ENCODE results near the gene GRK7.
"Not testable (repeated sequence)": the region's sequence is repeated elsewhere in the genome, so short reads cannot be mapped to it uniquely, and the experiment has no call there.

GRK7 gene

GRCh38 chr3:141737093-141737492, 26.1 kb upstream of the GRK7 start:
- H3K36me3 ChIP-seq (ENCODE audit: control insufficient read depth, insufficient read depth, low read length): no peaks in the 10 kb centered on the region
- H3K4me1 ChIP-seq (ENCODE audit: control insufficient read depth, insufficient read depth, low read length): peaks cover 11% of the 10 kb centered on the region
- H3K9ac ChIP-seq (ENCODE audit: low read length): no peak overlapping the region
- no peak overlapping the region for H3K27ac ChIP-seq (ENCODE audit: low read depth, low read length)
- H3K27me3 ChIP-seq (ENCODE audit: control insufficient read depth, insufficient read depth, low read length): no peaks in the 10 kb centered on the region
- H3K4me3 ChIP-seq (ENCODE audit: low read length): no peak overlapping the region

DNA sequence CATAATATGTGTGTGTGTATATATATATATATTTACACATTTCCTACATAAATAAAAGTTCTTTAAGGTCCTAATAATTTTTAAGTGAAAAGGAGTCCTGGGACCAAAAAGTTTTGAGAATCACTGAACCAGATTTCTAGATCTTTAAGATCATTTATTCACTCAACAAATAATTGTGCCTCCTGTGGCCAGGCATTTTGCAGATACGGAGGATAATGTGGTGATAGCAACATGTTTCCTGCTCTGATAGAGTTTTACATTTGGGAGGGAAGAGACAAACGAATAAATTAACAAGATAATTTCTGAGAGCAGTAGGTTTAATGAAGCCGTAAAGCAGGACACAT, 25.6 kb upstream of the GRK7 start:
- no peaks in the 10 kb centered on the region for H3K36me3 ChIP-seq (ENCODE audit: control insufficient read depth, insufficient read depth, low read length)
- peak overlapping the region; percentile 91 for H3K27ac ChIP-seq (ENCODE audit: low read depth, low read length)
- no peaks in the 10 kb centered on the region for H3K27me3 ChIP-seq (ENCODE audit: control insufficient read depth, insufficient read depth, low read length)
- no peak overlapping the region for H3K9ac ChIP-seq (ENCODE audit: low read length)
- H3K4me1 ChIP-seq (ENCODE audit: control insufficient read depth, insufficient read depth, low read length): peaks cover 11% of the 10 kb centered on the region
- H3K4me3 ChIP-seq (ENCODE audit: low read length): peak overlapping the region; percentile 61

- peak within 1 kb of the TSS; percentile 99 for H3K9ac ChIP-seq (ENCODE audit: low read length)
- no peaks in the 10 kb centered on the region for H3K27me3 ChIP-seq (ENCODE audit: control insufficient read depth, insufficient read depth, low read length)
- H3K36me3 ChIP-seq (ENCODE audit: control insufficient read depth, insufficient read depth, low read length): no peaks in the 10 kb centered on the region
- H3K4me3 ChIP-seq (ENCODE audit: low read length): peak within 1 kb of the TSS; percentile 100
- peak within 1 kb of the TSS; percentile 96 for H3K27ac ChIP-seq (ENCODE audit: low read depth, low read length)
- peaks cover 11% of the 10 kb centered on the region for H3K4me1 ChIP-seq (ENCODE audit: control insufficient read depth, insufficient read depth, low read length)
Observed at GRCh38 chr3:141738022-141738890, 25.0 kb upstream of the GRK7 start, which contains the start of gene RNF7. Gene RNF7 (plus strand): TSS chr3:141738298. CDS start chr3:141738342, 44 bp downstream.

DNA sequence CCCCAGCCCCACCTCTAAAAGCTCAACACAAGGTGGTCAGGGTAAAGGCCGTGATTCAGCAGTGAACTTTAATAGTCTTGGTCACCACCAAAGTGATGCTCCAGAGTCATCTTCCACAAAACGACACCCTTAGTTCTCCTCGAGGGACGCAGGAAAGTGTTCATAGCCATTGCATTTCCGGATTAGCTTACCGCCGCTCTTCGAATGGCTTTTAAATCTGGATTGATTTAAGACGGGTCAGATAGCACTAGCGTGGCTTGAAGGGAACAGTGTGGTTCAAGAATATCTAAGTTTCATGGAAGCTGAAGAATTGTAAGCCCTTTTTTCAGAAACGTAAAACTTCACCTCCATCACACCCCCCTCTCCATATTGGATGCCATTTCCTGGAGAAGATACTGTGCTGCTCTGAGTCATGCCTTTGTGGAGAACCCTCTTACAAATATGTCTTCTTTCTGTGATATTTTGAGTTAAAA, 24.3 kb upstream of the GRK7 start:
- Histone ChIP-seq H3K27me3 (ENCODE audit: control insufficient read depth, insufficient read depth, low read length) (no peaks in the 10 kb centered on the region), H3K27ac (ENCODE audit: low read depth, low read length) (peak overlapping the region; percentile 96), H3K4me3 (ENCODE audit: low read length) (peak overlapping the region; percentile 100), H3K4me1 (ENCODE audit: control insufficient read depth, insufficient read depth, low read length) (peaks cover 11% of the 10 kb centered on the region), H3K36me3 (ENCODE audit: control insufficient read depth, insufficient read depth, low read length) (no peaks in the 10 kb centered on the region), H3K9ac (ENCODE audit: low read length) (peak overlapping the region; percentile 99)

GRCh38 chr3:141739731-141740130, 23.5 kb upstream of the GRK7 start:
- H3K9ac ChIP-seq (ENCODE audit: low read length): peak overlapping the region; percentile 1
- no peaks in the 10 kb centered on the region for H3K36me3 ChIP-seq (ENCODE audit: control insufficient read depth, insufficient read depth, low read length)
- H3K4me3 ChIP-seq (ENCODE audit: low read length): peak overlapping the region; percentile 100
- H3K4me1 ChIP-seq (ENCODE audit: control insufficient read depth, insufficient read depth, low read length): peaks cover 11% of the 10 kb centered on the region
- no peaks in the 10 kb centered on the region for H3K27me3 ChIP-seq (ENCODE audit: control insufficient read depth, insufficient read depth, low read length)
- peak overlapping the region; percentile 96 for H3K27ac ChIP-seq (ENCODE audit: low read depth, low read length)

- Histone ChIP-seq H3K4me1 (ENCODE audit: control insufficient read depth, insufficient read depth, low read length) (peaks cover 11% of the 10 kb centered on the region), H3K9ac (ENCODE audit: low read length) (no peak overlapping the region), H3K36me3 (ENCODE audit: control insufficient read depth, insufficient read depth, low read length) (peaks cover 3% of the 10 kb centered on the region), H3K27me3 (ENCODE audit: control insufficient read depth, insufficient read depth, low read length) (no peaks in the 10 kb centered on the region), H3K4me3 (ENCODE audit: low read length) (no peak overlapping the region), H3K27ac (ENCODE audit: low read depth, low read length) (no peak overlapping the region)
Observed at GRCh38 chr3:141740349-141740748, 22.9 kb upstream of the GRK7 start.

- Histone ChIP-seq H3K9ac (ENCODE audit: low read length) (no peak overlapping the region), H3K27ac (ENCODE audit: low read depth, low read length) (no peak overlapping the region), H3K4me3 (ENCODE audit: low read length) (no peak overlapping the region), H3K4me1 (ENCODE audit: control insufficient read depth, insufficient read depth, low read length) (peaks cover 11% of the 10 kb centered on the region), H3K36me3 (ENCODE audit: control insufficient read depth, insufficient read depth, low read length) (peaks cover 7% of the 10 kb centered on the region), H3K27me3 (ENCODE audit: control insufficient read depth, insufficient read depth, low read length) (no peaks in the 10 kb centered on the region)
Observed at GRCh38 chr3:141743305-141743704, 19.9 kb upstream of the GRK7 start.

GRCh38 chr3:141746962-141747361, 16.2 kb upstream of the GRK7 start:
- Histone ChIP-seq H3K27me3 (ENCODE audit: control insufficient read depth, insufficient read depth, low read length) (no peaks in the 10 kb centered on the region), H3K4me1 (ENCODE audit: control insufficient read depth, insufficient read depth, low read length) (no peaks in the 10 kb centered on the region), H3K9ac (ENCODE audit: low read length) (no peak overlapping the region), H3K36me3 (ENCODE audit: control insufficient read depth, insufficient read depth, low read length) (peaks cover 12% of the 10 kb centered on the region), H3K27ac (ENCODE audit: low read depth, low read length) (no peak overlapping the region), H3K4me3 (ENCODE audit: low read length) (no peak overlapping the region)

DNA sequence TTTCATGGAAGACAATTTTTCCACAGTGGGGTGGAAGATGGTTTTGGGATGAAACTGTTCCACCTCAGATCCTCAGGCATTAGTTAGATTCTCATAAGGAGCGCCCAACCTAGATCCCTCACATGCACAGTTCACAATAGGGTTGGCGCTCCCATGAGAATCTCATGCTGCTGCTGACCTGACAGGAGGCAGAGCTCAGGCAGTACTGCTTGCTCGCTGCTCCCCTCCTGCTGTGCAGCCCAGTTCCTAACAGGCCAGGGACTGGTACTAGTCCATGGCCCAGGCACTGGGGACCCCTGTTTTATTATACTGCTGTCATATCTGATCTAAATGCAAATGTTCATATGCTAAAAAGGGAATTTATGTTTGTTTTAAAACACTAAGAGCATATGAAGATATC, 9.8 kb upstream of the GRK7 start:
- Histone ChIP-seq H3K4me1 (ENCODE audit: control insufficient read depth, insufficient read depth, low read length) (no peaks in the 10 kb centered on the region), H3K27ac (ENCODE audit: low read depth, low read length) (no peak overlapping the region), H3K9ac (ENCODE audit: low read length) (no peak overlapping the region), H3K36me3 (ENCODE audit: control insufficient read depth, insufficient read depth, low read length) (peaks cover 4% of the 10 kb centered on the region), H3K4me3 (ENCODE audit: low read length) (no peak overlapping the region), H3K27me3 (ENCODE audit: control insufficient read depth, insufficient read depth, low read length) (no peaks in the 10 kb centered on the region)

GRCh38 chr3:141754032-141754431, 9.2 kb upstream of the GRK7 start:
- H3K27ac ChIP-seq (ENCODE audit: low read depth, low read length): no peak overlapping the region
- no peak overlapping the region for H3K4me3 ChIP-seq (ENCODE audit: low read length)
- no peaks in the 10 kb centered on the region for H3K4me1 ChIP-seq (ENCODE audit: control insufficient read depth, insufficient read depth, low read length)
- no peaks in the 10 kb centered on the region for H3K27me3 ChIP-seq (ENCODE audit: control insufficient read depth, insufficient read depth, low read length)
- H3K9ac ChIP-seq (ENCODE audit: low read length): no peak overlapping the region
- peaks cover 4% of the 10 kb centered on the region for H3K36me3 ChIP-seq (ENCODE audit: control insufficient read depth, insufficient read depth, low read length)

DNA sequence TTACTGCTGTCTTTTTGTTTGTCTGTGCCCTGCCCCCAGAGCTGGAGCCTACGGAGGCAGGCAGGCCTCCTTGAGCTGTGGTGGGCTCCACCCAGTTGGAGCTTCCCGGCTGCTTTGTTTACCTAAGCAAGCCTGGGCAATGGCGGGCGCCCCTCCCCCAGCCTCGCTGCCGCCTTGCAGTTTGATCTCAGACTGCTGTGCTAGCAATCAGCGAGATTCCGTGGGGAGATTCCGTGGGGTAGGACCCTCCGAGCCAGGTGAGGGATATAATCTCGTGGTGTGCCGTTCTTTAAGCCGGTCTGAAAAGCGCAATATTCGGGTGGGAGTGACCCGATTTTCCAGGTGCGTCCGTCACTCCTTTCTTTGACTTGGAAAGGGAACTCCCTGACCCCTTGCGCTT, 656 bp upstream of the GRK7 start:
- H3K4me1 ChIP-seq (ENCODE audit: control insufficient read depth, insufficient read depth, low read length); H3K4me3 ChIP-seq (ENCODE audit: low read length); H3K27ac ChIP-seq (ENCODE audit: low read depth, low read length); H3K9ac ChIP-seq (ENCODE audit: low read length); H3K36me3 ChIP-seq (ENCODE audit: control insufficient read depth, insufficient read depth, low read length); H3K27me3 ChIP-seq (ENCODE audit: control insufficient read depth, insufficient read depth, low read length): not testable (repeated sequence)

DNA sequence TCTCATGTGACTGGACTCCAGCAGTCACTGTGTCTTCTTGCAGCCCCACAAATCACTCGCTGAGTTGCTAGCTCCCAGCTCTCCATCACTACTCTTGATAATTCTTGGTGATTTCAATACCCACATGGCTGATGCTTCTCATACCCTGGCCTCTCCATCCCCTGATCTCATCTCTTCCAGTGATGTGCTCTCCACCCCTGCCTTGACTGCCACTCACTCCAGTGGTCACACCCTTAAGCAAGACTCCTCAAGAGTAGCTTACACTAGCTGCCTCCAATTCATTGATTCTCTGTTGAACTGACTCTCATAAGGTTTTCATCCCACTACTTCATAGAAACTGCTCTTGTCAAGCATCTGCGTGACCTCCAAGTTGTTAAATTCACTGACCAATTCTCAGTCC, 837 bp downstream of the GRK7 start:
- Histone ChIP-seq H3K9ac (ENCODE audit: low read length) (no peak overlapping the region), H3K27ac (ENCODE audit: low read depth, low read length) (no peak overlapping the region), H3K36me3 (ENCODE audit: control insufficient read depth, insufficient read depth, low read length) (no peaks in the 10 kb centered on the region), H3K27me3 (ENCODE audit: control insufficient read depth, insufficient read depth, low read length) (no peaks in the 10 kb centered on the region), H3K4me3 (ENCODE audit: low read length) (no peak overlapping the region), H3K4me1 (ENCODE audit: control insufficient read depth, insufficient read depth, low read length) (no peaks in the 10 kb centered on the region)

- no peaks in the 10 kb centered on the region for H3K36me3 ChIP-seq (ENCODE audit: control insufficient read depth, insufficient read depth, low read length)
- no peaks in the 10 kb centered on the region for H3K4me1 ChIP-seq (ENCODE audit: control insufficient read depth, insufficient read depth, low read length)
- no peak overlapping the region for H3K9ac ChIP-seq (ENCODE audit: low read length)
- no peak overlapping the region for H3K4me3 ChIP-seq (ENCODE audit: low read length)
- H3K27ac ChIP-seq (ENCODE audit: low read depth, low read length): no peak overlapping the region
- H3K27me3 ChIP-seq (ENCODE audit: control insufficient read depth, insufficient read depth, low read length): no peaks in the 10 kb centered on the region
Observed at GRCh38 chr3:141764465-141764864, 1.3 kb downstream of the GRK7 start.

Measured in rectal smooth muscle tissue (tissue), 1 donor.